DND-41 (cell line): Measurements from ENCODE around the gene CDRT15L2.
"Not testable (repeated sequence)": the region's sequence is repeated elsewhere in the genome, so short reads cannot be mapped to it uniquely, and the experiment has no call there.

Source experiments
- CTCF ChIP-seq: IDR thresholded peaks from 2 replicates; pipeline ENCODE4 v1.5.1; 2012; ENCODE audit warnings: borderline replicate concordance, low read length, moderate library complexity, mild to moderate bottlenecking; ENCODE audit not compliant: poor library complexity, severe bottlenecking; ENCODE audit errors: extremely low read depth
- EZH2 ChIP-seq: IDR thresholded peaks from 3 replicates; pipeline ENCODE4 v1.6.1; 2012; ENCODE audit warnings: borderline replicate concordance, low read depth, mild to moderate bottlenecking, moderate library complexity, low read length, inconsistent platforms; ENCODE audit not compliant: severe bottlenecking

DNA sequence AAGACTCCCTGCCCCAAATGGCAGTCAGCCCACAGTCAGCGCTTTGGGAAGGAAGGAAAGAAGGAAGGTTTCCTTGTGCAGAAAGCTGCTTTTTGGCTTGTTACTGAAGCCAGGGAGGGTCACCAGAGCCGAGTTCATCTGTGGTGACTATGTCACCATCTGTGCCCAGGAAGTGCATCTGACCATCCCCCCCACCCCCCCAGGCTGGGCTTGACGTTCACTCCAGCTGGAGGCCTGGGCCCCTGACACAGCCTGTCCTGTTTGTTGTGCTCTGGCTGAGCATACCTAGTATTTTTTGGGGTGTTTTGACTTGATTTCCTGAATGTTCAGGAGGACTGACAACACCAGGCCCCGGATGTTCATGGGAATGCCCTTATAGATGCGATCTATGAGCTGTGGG lies 31.6 kb upstream of the CDRT15L2 start:
- TF ChIP-seq CTCF, EZH2: not testable (repeated sequence)
